Measurements from ENCODE around the gene INTS4.
"Not testable (repeated sequence)": the region's sequence is repeated elsewhere in the genome, so short reads cannot be mapped to it uniquely, and the experiment has no call there.

INTS4 gene

DNA sequence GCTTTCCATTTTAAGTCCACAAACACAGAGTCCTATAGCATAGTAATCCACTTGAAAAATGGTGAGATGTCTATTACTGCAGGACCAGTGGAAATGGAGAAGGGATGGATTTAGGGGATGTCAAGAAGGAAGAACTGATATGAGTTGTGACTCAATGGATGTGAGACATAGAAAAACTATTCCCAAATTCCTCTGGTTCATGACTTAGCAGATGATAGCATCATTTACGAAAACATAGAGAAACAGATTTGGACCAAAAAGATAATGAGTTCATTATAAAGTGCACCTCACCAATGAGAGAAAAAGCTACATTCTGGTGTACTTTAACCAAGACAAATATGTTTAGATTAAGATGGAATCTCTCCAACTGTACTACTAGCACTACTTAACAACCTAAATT lies 51.2 kb downstream of the INTS4 start:
- DNase-seq, result not testable (repeated sequence)

DNA sequence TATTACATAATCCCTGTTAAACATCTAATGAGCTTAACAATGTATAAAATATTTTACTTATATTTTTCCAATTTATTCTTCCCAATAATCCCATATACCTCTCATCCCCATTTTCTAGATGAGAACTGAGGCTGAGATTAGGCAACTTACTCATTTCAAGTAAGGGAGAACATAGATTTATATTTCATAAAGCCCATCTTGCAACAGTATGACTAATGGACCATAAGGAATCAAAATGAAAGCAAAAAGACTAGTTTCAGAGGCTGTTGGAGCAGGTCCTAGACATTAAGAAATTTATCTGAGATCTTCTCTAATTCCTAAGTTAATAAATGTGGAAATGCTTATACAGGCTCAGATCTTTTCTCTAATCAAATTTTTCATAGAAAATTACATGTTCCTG lies 52.0 kb downstream of the INTS4 start:
- not testable (repeated sequence) for DNase-seq

DNA sequence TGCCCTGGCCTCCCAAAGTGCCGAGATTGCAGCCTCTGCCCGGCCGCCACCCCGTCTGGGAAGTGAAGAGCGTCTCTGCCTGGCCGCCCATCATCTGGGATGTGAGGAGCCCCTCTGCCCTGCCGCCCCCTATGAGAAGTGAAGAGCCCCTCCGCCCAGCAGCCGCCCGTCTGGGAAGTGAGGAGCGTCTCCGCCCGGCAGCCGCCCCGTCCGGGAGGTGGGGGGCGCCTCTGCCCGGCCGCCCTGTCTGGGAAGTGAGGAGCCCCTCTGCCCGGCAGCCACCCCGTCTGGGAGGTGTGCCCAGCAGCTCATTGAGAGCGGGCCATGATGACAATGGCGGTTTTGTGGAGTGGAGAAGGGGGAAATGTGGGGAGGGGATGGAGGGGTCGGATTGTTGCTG lies 60.9 kb downstream of the INTS4 start:
- not testable (repeated sequence) for DNase-seq

DNA sequence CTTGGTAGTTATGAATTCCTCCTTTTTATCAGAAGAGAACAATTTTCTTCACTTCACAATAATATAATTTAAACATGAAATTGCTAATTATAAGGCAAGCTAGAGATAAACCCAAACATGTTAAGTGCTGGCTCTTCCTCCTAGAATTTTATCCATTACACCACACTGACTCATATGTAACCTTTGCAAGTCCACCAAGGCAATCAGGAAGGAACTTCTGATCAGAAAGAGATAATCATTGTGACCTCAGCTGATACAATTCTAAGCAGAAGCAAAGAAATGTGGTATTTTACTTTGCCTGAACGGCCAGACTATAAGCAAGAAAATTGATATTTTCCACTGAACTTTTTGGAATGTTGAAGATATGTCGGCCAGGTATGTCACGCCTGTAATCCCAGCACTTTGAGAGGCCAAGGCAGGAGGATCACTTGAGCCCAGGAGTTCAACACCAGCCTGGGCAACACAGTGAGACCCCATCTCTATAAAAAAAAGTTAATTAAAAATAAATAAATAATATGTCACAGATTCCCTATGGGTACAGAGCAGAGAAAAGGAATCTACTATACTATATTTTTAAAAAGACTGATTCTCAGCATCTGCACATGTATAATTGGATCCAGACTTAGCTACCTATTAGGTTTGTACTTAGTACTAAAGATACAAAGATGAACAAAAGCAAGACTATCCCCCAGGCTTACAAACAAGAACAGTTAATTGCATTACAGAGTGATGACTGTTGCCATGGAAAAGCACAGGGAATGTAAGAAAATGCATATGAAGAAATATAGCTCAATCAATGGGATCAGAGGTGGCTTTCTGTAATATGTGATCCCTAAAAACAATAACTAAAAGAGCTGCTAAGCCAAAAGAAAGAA lies 63.9 kb downstream of the INTS4 start:
- DNase-seq, result not testable (repeated sequence)

DNA sequence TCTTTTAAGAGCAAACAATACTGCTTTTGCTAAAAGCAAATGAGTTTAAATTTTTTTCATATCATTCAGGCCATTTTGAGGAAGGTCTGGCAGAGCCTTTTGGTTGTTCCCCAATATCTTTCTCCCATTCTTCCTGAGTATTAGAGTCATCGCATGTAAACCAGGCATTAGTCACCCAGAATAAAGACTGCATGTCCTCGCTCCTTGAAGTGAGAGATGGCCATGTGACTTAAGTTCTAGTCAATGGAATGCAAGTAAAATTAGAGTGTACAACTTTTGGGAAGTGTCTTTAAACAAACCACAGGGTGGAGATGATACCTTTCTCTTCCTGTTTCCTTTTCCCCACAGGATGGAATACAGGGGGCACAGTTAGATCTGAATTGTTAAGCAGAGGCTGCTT lies 76.8 kb downstream of the INTS4 start:
- DNase-seq, result not testable (repeated sequence)

DNA sequence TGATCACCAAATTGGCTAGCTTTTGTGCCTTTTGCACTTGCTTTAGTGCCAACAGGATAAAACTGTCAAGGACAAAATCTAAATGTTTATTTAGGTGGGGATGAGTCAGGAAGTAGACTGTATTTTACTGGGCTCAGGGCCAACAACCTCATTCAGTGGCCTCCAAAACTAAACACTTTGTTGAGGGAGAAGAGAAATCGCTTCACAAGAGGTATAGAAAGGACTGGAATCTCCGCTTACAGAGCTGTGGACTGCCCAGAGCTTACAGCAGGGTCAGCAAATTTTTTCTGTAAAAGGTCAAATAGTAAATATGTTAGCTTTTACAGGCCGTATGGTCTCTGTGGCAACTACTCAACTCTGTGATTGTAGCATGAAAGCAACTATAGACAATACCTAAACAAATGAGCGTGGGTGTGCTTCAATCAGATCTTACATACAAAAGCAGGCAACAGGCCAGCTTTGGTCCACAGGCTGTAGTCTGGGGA lies 80.1 kb downstream of the INTS4 start:
- not testable (repeated sequence) for DNase-seq

DNA sequence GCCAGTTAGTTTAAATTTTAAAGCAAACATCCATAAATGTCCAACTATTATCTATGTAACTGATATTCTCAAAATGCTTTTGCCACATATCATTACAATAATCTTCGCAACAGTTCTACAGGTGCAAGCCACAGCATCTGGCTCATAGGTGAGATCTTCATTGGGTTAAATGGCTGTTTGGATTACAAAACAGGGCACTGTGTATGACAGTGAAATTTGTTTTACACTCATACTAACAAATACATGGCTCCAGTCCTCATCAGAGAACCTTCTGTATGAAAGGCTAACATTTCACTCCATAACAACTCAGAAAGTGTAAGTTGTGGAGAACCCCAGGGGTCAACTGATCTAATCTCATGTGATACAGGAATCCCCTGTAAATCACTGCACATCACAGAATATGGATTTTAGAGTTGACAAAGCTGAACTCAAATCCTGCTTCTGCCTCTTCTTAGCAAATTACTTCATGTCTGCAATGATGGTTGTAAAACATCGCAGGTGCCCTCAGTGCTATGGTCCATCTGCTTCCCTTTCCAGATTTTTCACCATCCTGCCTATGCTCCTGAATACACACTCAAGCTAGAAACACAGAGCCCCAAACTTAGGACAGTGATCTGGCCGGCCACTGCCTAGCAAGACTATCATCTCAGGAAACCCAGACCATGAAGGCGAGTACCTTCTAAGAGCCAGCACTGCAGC lies 80.7 kb downstream of the INTS4 start:
- DNase-seq, result not testable (repeated sequence)

DNA sequence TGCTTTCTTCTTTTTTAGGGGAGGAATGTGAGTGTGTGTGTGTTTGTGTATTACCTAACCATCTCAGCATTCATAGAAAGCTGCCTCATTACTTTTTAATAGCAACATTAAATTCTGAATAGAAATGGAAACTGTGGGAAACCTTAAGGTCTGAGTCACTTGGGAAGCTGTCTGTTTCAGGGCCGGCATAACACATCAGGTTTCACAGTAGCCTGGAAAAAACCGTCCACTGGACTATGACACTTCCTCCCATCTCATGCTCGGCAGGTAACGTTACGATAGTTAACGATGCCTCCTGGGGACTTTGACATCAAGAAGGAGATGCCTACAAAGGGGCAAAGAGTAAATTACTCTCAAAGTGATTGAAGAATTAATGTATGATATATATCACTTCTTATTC lies 83.6 kb downstream of the INTS4 start:
- not testable (repeated sequence) for DNase-seq

DNA sequence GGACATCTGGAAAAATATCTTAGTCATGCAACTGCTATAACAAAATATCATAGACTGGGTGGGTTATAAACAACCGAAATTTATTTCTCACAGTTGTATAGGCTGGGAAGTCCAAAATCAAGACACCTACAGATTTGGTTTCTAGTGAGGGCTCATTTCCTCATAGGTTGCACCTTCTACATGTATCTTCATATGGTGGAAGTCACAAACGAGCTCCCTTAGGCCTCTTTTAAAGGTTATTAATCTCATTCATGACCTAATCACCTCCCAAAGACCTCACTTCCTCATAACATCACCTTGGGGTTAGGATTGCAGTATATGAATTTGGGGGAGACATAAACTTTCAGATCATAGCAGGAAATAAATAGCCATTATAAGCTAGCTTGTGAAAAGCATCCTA lies 85.2 kb downstream of the INTS4 start:
- no peak for DNase-seq

DNA sequence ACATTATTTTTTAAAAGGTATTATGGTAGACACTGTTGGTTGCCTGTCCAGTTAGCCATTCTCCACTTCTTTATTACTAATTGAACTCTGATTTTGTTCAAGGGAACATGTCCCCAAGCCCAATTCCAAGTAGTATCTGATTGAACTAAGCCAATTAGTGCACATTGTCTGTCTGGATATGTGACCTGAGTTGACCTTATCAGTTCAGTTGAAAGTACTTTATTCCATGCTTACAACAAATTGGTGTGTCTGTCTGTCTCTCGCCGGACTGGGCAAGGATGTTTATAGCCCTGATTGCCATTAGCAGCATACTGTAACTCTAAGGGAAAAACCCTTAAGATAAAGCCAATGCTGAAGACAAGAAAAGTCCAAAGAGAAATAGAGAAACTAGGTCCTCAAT lies 85.6 kb downstream of the INTS4 start:
- DNase-seq, result no peak

DNA sequence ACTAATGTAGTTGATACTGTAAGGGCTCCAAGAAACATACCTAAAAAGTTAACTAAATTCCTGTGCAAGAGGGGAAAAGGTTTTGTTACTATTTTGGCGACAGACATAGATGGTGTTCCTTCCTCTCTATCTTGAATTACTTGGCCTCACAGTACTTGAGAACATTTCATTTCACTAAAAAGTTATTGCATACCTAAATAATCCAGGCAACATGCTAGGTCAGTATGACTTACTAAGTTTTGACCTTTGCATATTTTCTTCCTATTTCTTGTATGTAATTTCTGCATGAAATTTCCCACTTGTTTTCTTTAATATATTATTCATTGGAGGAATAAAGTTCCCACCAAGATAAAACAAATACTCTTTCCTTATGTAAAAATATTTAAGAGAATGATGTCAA lies 99.5 kb downstream of the INTS4 start:
- DNase-seq, result not testable (repeated sequence)

DNA sequence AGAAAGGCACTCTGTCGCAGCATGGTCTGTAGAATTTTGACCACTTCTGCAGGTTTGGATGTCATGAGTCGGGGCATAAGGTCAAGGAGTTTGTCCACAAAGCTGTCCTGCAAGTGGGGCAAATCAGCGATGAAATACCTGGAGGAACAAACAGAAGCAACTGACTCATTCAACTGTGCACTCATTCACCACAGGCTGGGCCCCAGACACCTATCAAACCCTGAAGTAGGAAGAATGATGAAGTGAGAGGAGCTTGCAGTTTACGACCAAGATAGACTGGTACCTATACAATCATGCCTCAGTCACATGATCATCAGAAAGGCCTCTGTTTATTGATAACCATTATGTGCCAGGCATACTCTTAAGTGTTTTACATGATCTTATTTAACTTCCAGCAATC lies 102.8 kb downstream of the INTS4 start:
- DNase-seq, result not testable (repeated sequence)

DNA sequence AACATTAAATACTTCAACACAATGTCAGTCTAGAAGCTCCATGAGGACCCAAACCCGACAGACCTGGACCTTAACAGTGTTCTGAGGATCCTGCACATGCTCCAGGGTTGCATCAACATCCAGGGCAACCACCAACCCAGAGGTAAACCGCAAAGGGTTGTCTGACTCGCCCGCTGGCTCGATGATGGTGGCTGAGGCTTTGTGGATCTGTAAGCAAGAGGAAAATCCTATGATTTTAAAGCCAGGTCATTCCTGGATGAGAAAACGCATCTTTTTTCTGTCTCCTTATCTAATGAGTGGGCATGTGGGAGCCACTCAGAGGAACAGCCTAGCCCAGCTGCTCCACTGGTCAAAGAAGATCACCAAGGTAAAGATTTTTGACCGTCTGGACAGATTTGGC lies 103.2 kb downstream of the INTS4 start:
- DNase-seq, result not testable (repeated sequence)

DNA sequence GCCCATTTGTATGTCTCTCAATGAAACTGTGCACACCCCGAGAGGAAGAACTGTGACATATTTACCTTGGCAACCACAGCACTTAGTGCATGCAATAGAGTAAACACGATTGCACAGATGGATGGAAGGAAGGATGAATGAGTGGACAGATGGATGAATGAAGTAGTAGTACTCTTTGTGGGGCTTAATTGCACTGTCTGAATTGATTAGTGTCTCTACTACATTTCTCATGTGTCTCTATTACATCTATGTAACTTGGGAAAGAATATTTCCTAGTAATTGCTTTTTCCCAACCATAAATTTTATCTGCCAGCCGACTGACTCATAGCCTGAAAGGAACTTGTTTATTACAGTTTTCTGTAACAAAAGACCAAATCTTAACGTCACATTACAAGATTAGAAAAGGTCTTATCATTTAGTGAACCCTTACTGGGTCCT lies 103.8 kb downstream of the INTS4 start:
- DNase-seq, result not testable (repeated sequence)

DNA sequence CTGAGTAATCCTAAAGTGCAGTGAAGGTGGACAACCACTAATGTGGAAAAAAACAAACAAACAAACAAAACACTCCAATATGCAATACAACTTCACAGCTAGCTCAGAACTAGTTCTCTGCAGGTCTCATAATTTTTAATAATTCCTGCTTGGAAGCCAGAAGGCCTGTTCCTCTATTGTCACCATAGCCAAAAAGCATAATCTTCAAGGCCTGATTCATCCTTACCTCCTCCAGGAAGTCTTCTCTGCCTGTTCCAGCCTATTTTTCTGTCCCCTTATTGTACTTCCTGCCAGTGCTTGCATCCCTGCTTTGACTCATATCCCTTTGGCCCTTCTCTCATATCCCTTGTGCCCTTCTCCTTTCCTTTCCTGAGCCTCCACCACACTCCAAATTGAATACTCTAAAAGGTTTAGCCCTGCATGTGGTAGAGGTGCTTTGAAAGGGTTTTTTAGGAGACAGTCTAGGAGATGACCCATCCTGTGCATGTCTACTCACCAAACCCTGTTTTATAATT lies 104.3 kb downstream of the INTS4 start:
- DNase-seq, result not testable (repeated sequence)

DNA sequence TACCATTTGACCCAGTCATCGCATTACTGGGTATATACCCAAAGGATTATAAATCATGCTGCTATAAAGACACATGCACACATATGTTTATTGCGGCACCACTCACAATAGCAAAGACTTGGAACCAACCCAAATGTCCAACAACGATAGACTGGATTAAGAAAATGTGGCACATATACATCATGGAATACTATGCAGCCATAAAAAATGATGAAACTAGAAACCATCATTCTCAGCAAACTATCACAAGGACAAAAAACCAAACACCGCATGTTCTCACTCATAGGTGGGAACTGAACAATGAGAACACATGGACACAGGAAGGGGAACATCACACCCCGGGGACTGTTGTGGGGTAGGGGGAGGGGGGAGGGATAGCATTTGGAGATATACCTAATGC lies 105.4 kb downstream of the INTS4 start:
- not testable (repeated sequence) for DNase-seq

DNA sequence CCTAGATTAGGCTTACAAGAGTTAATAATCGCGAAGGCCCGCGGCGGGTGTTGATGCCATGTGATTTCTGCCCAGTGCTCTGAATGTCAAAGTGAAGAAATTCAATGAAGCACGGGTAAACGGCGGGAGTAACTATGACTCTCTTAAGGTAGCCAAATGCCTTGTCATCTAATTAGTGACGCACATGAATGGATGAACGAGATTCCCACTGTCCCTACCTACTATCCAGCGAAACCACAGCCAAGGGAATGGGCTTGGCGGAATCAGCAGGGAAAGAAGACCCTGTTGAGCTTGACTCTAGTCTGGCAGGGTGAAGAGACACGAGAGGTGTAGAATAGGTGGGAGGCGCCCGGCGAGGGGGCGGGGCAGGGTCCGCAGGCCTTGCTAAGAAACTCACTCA lies 108.1 kb downstream of the INTS4 start:
- DNase-seq, result no peak

DNA sequence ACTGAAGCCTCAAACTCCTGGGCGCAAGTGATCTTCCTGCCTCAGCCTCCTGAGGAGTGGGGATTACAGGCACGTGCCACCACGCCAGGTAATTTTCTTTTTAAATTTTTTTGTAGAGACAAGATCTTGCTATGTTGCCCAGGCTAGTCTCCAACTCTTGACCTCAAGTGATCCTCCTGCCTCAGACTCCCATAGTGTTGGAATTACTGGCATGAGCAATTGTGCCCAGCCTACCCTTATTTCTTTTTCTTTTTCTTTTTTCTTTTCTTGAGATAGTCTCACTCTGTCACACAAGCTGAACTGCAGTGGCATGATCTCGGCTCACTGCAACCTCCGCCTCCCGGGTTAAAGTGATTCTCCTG lies 109.7 kb downstream of the INTS4 start:
- no peak for DNase-seq

DNA sequence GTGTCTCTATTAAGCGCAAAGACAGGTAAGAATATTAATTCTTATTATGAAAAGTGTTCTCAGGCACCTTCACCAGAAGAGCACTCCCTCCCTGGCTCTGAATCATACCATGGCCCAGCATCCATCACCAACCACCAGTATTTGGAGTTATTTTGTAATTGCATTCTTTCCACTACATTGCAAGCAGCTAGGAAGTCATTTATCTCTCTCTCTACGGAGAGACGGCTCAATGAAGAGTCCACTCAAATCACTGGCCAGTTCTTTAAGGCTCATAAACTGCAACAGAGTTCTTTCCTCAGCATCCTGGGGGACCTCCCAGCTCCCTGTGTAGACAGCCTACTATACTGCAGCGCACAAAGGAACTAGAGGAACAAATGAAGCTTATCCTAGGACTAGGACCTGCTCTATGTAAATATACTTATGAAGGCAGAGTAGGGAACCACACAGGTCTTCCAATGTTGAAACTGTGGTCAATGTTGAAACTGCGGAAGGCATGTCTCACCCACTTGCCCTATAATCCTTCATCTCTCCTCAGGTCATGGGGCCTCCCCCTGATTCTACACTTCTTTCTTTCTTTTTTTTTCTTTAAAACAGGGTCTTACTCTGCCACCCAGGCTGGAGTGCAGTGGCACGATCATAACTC lies 110.2 kb downstream of the INTS4 start:
- no peak for DNase-seq

DNA sequence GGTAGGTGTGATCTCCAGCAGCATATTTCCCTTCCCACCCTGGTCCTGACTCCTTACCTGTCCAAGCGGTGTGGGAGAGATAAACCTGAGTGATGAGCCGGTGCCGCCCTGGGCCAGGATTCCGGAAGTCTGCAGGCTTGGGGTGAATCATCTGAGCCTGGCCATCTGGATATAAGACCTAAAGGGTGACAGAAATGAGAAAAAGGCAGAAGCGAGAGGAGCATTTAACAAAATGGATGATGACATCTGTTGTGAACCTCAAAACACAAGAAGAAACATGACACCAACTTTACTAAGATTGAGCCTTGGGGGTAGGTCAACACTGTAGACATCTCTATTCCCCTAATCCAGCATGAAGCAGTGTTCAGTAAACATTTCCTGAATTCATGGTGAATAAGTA lies 110.7 kb downstream of the INTS4 start:
- DNase-seq, result no peak

DNA sequence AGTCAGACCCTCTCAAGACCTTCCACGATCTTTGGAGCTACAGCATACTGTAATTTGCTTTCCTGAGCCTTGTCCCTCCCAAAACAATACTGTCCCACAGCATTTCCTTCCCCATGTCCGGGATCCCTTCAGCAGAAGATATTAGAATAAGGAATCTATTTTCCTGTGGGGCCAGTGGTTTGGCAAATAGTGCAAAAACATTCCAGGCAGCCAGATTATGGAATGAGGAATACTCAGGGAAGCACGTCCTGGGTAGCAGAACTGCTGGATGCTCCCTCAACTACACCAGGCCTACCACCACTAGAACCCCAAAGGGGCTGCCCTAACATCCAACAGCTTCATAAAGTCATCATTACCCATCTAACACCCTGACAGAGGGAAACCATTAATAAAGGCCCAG lies 112.1 kb downstream of the INTS4 start:
- no peak for DNase-seq

DNA sequence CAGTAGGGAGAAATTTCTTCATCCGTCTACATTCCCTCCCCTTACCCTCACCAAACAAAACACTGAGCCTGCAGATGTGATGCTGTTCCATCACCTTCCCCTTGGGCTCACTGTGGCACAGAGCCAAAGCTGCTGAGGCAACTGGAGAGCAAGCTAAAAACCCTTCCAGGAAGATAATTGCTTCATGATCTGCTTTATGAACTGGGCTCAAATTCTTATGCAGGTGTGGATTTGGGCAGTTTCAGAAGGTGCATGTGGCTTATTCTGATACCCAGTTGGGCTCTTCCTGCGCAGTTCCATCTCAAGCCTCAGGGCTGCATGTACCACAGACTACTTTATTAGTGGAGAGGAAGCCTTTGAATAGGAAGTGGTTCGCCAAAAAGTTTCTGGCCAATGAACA lies 115.2 kb downstream of the INTS4 start:
- no peak for DNase-seq

DNA sequence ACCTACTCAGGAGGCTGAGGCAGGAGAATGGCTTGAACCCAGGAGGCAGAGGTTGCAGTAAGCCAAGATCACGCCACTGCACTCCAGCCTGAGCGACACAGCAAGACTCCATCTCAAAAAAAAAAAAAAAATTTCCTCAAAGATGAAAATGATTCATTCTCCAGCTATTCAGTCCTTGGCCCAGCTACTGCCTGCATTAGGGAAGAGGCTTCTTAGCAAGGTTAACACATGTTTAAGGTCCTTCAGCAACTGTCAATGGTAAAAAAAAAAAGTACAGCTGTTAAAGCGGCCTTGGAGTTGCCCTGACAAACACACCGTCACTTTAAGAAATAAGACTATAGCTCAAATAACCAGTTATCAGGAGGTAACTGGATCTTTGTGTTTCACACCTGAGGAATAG lies 116.2 kb downstream of the INTS4 start:
- not testable (repeated sequence) for DNase-seq

Measured in NCI-H1417 treated with DMSO at 0.1 percent for 48 hours (cell line).